Inflammatory macrophage treated with lipopolysaccharide for 4 hours (primary cell): Measurements from ENCODE around the gene HDAC8.
"Not testable (repeated sequence)": the region's sequence is repeated elsewhere in the genome, so short reads cannot be mapped to it uniquely, and the experiment has no call there.

Source experiments
- DNase-seq: peaks from one replicate; pipeline ENCODE4 v3.0.0-alpha.2; 2020

Gene HDAC8

DNA sequence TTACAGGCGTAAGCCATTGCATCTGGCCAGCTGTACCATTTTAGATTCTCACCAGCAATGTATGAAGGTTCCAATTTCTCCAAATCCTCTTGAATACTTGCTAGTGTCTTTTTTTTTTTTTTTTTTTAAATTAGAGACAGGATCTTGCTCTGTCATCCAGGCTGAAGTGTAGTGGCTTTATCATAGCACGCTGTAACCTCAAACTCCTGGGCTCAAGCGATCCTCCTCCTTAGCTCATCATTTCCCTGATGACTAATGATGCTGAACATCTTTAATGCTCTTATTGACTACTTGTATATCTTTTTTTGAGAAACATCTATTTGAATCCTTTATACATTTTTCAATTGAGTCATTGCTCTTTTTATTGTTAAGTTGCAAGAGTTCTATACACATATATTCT is 40.3 kb downstream of the HDAC8 start:
- no peak for DNase-seq

DNA sequence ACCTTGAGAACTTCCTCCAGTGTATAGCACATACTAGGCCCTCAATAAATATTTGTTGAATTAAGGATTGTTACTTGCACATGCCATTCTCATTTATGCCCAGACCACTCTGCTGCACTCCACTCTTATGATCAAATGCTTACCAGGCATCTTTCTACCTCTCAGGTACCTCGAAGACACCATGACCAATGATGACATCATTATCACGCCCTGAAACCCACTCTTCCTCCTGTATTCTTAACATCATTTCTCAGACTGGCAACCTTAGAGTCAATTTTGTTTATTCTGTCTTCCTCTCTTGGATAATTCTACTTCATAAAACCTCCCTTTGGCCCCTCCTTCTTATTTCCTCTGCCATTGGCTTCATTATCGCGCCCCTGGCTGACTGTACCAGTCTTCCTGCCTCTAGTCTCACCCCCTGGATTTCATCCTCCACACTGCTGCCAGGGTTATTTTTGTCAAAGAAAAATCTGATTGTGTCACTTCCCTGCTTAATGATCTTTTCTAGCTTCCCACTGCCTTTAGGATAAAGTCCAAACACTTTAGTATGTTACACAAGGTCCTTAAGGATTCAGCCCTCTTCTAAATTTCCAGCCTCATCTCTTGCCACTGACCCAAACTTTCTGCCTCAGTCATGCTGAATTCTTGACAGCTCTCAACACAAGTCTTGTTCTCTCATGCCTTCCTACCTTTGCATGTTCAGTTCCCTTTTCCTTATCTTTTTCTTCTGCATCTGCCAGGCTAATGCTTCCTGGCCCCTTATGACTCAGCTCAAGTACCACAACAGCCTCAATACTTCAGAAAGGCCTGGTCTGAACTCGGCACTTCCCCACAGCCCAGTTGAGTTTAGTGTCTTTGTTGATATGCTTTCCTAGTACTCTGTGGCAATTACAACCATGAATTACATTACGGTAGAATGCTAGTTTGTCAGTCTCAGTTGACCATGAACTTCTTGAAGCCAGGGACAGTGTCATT is 45.8 kb downstream of the HDAC8 start:
- DNase-seq = peak; percentile 1

DNA sequence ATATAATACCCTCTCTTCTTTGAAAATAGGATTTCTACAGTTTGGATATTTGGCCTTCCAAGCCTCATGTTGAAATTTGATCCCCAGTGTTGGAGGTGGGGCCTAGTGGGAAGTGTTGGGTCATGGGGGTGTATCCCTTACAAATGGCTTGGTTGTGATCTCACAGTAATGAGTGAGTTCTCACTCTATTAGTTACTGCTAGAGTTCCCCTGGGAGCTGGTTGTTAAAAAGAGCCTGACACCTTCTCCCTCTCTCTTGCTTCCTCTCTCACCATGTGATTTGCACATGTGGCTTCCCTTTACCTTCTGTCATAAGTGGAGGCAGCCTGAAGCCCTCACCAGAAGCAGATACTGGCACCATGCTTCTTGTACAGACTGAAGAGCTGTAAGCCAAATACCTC is 73.9 kb downstream of the HDAC8 start:
- DNase-seq = no peak

DNA sequence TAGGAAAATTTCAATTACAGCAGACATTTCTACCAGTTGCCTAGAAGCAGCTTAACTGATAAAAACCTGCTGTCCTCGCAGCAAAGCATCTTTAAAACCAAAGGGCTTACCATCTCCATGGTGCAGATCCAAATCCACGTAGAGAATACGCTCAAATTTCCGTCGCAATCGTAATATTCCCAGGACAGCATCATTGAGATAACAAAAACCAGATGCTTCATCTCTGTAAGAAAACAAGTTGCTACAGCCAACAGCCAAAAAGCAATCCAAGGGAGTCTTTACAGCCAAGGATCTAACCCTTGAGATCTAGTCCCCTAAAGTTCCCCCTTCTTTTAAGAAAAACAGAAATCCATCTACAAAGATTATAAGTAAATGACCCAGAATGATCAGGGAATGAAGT is 77.6 kb downstream of the HDAC8 start:
- DNase-seq = no peak

DNA sequence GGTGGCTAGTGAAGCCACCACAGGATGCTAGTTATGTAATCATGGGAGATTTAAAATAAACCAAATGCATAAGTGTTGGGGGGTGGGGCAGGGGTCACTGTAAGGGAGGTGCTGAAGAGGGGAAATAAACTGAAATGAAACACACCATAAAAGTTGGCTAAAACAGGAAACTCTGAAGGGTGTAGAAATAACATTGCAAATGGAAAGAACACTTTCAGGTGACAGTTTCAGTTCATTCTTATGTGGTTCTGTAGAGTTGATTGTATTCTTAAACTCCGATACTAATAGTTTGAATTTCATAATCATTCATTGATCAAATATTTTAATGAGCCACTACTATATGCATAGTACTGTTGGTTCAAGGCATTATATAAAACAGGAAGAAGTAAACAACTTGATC is 80.1 kb downstream of the HDAC8 start:
- peak; percentile 0 for DNase-seq

DNA sequence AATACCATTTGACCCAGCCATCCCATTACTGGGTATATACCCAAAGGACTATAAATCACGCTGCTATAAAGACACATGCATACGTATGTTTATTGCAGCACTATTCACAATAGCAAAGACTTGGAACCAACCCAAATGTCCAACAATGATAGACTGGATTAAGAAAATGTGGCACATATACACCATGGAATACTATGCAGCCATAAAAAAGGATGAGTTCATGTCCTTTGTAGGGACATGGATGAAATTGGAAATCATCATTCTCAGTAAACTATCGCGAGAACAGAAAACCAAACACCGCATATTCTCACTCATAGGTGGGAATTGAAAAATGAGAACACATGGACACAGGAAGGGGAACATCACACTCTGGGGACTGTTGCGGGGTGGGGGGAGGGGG is 82.4 kb downstream of the HDAC8 start:
- DNase-seq = not testable (repeated sequence)

DNA sequence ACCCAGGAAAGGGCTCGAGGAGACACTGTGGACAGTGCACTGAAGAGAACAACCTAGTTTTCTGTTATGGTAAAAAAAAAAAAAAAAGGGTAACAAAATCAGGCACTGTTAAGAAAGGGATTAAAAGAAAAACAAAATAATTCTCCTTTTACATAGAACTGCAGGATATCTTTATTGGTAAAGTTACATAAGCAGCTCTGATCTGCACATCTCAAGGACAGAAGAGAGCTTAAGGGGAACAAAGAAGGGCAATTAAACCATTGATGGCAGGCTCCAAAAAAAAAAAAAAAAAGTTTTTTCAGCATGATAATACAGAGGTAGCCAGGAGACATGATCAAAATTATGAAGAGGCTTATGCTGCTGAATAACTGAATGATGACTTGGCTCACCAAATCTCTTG is 85.0 kb downstream of the HDAC8 start:
- no peak for DNase-seq

DNA sequence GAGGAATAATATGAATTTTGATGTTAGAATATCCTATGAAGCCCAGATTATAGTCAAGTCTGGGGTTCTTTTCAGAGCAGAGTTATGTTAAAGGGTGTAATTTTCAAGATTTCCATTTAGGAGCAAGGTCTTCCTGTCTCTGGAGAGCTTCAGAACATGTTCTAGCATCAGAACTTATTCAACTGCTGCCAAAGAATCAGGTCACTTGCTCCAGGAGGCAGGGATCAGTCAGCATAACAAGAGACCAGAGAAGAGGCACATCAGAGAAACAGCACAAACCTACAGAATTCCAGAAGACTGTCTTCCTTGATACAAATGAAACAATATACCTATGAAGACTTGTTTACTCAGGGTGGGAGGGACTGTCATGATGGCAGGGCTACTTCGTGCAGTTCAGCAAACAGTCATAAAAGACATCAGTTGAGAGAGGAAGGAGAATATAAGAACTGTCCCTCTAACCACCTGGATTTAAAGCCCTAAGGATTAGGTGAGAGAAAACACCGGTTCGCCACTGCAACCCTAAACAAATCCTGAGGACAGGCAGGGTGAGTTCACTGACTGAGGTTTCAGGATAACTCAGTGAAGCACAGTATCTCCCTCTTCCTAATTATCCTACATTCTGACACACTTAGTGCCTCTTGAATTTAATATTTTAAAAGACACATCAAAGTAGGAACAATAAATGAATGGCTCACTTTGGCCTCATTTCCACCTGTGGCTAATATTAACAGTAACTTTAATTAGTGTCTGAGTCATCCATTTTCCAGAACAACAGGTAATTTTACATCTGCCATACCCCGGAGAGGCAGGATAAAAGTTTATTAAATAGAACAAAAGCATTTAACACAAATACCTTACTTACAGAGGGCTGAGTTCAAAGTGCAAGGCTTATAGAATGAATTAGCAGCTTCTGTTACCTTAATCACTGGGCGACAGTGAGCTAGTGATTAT is 93.0 kb downstream of the HDAC8 start:
- DNase-seq = no peak

DNA sequence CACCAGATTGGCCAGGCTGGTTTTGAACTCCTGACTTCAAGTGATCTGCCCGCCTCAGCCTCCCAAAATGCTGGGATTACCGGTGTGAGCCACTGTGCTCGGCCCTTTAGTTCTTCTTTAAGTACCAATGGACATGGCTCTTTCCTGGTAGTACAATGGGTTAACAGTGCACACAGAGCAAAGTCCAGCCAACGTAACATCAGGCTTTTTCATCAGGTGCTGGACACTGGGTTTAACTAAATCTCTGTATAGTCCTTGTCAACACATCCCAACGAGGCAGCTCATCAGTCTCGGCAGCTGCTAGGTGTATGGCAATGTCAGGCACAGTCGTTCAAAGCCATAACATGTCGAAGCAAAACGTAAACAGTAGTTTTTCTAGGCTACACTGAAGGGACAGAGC is 93.8 kb downstream of the HDAC8 start:
- no peak for DNase-seq

DNA sequence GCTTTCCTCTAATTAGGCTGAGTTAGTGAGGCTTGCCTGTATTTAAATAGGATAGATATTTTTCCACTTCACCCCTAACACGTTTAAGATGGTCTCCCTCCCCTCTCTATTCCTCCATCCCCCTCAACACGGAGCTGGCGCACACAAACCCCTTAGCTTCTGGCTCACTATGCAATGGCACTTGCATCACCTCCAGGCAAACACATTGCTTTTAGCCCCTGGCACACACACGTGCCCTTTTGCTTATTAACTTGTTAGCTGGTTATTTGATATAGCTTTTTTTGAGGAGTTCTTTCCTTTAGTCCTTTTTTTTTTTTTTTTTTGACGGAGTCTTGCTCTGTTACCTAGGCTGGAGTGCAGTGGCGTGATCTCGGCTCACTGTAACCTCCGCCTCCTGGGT is 94.3 kb downstream of the HDAC8 start:
- no peak for DNase-seq

DNA sequence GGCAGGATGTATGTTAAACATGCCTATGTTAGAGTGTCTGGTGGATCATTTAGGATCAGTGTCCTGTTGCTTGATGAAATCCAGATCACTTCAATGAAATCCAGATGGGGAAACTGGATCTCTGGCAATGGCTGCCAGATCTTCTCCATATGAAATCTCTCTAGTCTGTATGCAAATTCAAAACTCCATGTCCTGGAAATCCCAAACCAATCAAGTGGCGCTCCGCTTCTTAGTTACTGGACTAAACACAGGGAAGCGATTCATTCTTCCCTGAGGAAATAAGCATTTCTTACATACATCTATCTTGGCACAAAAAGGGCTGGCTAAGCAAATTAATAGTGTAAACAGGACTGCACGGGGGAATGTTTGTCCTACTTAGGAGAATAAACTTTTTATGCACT is 94.9 kb downstream of the HDAC8 start:
- no peak for DNase-seq

DNA sequence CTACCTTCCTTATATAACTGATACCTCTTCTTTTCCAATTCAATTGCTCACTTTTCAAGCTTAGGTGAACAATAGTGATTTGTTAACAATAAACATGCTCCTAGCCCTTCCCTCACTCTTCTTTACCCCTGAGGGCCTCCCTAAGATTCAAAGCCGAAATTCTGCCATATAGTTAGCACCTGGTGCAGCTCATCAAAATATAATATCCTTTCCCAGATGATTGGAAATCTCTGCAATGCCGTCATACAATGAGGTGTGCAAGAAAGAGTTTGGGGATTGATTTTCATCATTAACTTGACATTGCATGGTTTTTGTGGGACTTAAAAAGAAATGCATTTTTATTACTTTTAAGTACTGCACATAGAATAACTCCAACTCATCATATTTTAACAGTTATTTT is 95.3 kb downstream of the HDAC8 start:
- no peak for DNase-seq

DNA sequence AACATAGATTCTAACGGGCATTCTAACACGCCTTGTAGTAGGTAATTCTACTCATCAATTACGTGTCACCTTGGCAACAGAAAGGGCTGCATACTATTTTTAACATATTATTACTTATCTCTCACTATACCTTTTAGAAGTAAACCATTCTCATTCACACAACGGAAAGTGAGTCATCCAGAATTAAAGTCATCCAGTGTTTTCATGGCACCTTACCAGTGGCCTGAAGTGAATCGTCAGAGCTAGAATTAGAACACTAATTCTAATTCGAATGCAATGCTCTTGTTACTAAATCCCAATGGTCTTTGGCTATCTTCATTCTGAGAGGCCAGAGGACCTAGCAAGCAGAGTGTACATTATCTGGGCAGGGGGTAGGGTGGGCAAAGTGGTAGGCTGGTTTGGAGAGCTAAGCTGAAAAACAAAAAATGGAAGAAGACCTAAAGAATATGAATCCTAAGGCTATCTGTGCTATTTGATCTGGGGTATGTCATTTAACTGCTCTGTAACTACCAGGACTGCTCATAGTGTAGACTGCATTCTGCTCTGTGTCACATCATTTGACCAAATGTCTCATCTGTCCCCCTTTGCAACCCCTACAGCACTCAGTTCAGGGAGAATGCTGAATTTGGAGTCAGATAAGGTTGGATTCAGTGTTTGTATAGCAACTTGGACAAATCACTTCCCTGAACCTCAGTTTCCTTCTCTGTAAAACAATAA is 96.5 kb downstream of the HDAC8 start:
- no peak for DNase-seq

DNA sequence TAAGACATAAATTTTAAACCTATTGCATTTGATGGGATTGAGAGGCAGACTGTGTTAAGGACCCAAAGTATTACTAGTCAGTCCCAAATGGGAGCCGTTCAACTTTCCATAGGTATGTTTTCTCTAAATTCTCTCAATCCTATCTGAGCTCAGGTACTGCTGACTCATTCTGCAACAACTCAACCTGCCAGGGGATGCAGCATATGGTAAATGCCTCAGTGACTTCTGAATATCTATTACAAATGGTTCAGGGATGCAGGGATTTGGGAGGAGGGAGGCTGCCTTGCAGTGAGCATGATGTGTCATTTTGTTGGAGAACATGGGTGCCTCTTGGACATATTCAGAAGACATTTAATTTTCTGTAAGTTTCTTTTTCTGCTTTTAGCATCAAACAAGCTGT is 97.3 kb downstream of the HDAC8 start:
- DNase-seq = no peak

DNA sequence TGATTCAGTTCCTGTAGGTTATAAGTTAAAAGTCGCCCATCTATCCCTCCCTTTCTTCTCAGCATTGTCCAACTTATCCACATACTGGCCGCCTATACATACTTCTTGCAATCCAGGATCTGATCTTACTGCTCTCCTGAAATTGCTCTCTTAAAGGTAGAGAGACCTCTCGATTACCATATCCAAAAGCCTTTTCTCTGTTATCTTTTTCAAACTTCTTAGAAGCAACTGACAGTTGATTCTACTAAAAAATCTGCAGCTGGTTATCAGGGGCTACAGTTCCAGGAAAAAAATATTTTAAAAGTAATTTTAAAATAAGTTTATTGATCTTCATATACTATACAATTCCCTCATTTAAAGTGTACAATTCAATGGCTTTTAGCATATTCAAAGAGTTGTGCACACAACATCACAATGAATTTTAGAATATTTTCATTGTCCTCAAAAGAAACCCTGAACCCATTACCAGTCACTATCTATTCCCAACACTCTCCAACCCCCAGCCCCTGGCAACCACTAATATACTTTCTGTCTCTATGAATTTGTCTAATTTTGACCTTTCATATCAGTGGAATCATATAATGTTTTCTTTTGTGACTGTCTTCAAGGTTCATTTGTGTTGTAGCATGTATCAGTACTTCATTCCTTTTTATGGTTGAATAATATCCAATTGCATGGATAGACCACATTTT is 102.0 kb downstream of the HDAC8 start:
- no peak for DNase-seq

DNA sequence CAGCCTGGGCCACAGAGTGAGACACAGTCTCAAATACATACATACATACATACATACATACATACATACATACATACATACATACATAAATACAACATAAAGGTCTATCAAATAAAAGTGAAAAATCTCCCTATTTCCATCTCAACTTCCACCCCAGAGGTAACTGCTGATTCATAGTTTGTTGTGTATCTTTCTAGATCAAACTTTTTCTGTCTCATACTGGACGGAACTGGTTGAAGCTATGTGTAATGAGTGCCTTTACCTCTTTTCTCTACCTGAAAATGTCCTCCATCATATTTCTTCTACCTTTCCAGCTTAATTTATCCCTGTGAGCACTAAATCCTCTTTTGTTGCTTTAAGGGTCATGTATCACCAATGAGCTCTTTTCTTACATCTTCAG is 102.5 kb downstream of the HDAC8 start:
- DNase-seq = no peak

DNA sequence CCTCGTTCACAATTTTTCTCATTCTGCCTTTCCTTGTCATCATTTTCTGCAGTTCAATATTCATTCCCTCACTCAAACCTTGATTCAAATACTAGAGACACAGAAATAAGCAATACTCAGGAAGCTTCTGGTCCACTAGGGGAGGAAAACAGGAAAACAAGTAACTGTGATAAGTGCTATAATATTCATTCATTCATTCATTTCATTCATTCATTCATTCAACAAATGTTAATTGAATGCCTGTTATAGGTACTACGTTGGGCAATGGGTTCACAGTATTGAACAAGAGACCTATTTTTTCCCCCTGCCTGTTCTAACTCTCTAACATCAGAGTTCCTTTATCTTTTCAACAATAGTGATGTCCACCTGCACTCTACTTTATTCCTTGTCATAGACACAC is 104.0 kb downstream of the HDAC8 start:
- no peak for DNase-seq

DNA sequence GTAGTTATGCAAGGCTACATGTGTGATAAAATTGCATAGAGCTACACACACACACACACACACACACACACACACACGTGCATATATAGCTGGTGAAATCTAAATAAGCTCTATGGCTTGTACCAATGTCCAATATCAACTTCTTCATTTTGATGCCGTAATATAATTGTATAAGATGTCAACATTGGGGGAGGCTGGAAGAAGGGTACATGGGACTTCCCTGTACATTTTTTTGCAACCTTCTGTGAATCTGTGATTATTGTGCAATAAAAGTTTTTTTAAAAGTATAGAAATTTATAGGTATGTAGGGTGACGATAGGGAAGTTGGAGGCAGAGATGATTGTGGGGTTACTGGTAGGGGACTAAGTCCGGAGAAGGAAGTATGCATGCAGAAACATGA is 105.5 kb downstream of the HDAC8 start:
- no peak for DNase-seq

DNA sequence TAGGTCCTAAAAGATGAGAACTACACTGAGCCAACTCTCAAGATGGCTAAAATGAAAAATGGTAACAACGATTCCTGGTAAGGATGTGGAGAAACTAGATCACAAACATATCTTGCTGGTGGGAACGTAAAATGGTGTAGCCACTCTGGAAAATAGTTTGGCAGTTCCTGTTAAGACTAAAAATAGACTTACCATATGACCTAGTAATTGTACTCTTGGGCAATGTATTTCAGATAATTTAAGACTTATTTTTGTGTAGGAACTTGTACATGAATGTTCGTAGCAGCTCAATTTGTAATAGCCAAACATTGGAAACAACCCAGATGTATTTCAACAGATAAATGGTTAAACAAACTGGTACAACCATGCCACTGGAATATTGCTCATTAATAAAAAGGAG is 106.2 kb downstream of the HDAC8 start:
- DNase-seq = no peak

DNA sequence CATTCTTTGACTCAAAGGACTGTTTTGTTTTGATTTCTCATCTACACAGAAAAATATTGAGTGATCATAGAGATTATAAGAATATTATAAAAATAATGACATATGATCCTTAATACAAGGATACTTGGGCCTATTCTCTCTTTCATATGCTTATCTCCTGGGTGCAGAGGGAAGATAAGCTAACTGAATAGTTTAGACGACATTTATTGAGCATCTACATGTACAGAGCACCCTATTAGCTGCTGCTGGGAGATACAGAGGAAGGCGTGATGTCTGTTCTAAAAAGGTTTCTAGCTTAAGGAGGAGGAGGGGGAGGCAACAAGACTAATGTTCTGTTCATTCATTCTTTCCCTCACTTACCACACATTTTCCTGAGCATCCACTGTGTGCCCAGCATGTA is 106.8 kb downstream of the HDAC8 start:
- no peak for DNase-seq

DNA sequence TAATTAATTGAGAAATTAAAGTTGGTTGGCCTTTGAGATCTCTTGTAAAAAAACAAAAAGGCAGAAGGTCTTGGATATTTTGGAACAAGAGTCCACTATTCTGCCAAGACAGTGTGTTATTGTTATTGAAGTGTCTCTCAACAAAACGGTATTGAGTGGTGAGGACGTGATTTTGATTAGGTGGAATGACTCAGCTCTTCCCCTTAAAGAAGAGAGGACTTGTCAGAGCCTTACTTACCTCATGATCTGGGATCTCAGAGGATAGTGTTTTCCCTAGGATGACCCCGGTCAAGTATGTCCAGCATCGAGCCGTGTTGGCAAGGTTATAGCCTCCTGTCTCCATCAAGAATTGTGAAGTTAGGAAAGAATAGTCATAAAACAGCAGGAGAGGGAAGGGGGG is 110.9 kb downstream of the HDAC8 start:
- DNase-seq = no peak

DNA sequence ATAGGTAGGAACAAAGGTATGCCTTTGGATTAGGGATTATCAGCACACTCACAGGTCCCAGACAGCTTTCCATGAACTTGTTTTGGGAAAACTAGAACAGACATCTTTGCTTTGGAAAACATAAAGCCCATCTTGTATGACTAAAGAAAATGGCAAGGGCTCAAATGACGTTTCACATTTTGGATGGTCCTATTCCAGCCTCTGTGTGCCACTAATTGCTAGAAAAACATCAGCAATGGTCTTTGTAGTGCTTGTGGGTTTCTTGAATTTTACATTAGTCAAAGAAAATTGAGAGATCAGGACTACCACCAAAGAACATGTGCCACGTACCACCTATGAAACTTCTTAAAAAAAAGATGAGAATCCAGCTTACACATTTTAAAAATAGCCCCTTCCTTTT is 111.4 kb downstream of the HDAC8 start:
- no peak for DNase-seq

DNA sequence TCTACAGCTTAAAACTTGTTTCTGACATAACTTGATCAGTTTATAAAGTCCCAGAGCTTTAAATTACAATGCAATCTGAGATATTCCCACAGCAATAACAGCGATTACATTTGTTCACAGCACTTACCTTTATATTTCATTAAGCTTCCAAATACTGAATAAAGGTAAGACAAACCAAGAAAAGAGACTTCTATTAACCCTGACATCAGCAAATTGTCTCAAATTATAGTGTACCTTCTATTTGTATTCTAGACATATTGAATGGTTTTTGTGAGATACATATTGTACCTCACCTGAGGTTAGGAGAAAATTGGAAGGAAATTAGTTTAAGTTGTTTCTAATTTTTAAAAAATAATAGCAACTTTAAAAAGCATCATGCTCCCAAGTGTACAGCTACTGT is 111.9 kb downstream of the HDAC8 start:
- no peak for DNase-seq
